Measurements from ENCODE around the gene C12orf75. TPM values are rescaled to one million over a fixed set of nuclear protein-coding genes. Genes with fewer than 3 reads are reported as not detected.

The C12orf75 gene
- total and polyA plus RNA-seq, 10 of the 15 experiments (the other 5 are each of a cell fraction or from before 2014, with no cell fraction given): 40.7 to 411 (median 159) TPM

DNA sequence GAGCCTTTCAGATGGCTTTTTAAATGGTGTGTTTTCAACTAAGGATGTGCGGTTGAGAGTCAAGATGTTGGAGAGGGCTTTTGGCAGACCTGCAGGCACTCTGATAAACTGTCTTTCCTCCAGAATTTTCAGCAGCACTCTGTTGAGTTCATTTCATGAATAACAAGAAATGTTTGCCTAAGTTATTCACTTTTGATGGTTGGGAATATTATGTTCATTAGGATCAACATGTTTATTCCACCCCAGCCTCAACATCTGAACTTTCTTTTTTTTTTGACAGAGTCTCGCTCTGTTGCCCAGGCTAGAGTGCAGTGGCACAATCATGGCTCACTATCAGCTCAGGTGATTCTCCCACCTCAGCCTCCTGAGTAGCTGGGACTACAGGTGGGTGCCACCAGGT is 68.4 kb downstream of the C12orf75 start (continued):
- no peak for TF ChIP-seq EED (IDR thresholded peaks at IDR 0.05; ENCODE audit: low read depth)
- TF ChIP-seq ZBTB40 (IDR thresholded peaks at IDR 0.05; ENCODE audit: borderline replicate concordance): no peak
- TF ChIP-seq RAD21 (IDR thresholded peaks at IDR 0.05; ENCODE audit: insufficient read depth, low read depth, low read length): no peak

DNA sequence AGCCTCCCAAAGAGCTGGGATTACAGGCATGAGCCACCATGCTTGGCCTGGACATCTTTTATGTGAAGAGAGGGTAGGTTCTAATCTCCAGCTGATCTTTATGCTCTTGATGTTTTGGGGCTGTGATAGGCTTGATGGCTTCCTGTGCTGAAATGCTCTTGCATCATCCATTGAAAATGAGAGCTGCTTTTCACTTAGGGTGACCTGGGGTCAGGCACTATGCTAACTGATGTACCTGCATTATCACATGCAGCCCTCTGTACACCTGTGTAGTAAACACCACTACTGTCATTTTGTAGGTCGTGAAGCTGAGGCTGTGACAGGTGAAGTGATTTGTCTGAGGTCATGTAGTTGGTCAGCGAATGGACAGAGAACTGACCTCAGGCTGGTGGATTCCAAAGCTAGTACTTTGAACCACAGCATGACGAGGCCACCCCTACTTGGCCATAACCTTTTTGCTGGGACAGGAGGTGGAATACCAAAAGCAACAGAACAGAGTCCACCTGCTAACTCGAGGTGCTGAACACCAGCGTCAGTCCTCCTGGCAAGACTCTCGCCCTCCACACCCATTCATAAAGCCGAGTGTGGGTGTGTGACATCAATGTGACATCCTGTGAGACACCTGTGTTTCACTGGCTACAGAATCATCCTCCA is 69.1 kb downstream of the C12orf75 start:
- Histone ChIP-seq H3K4me1 (ENCODE audit: control insufficient read depth, insufficient read depth, low read length) (no peaks in the 10 kb centered on the region), H3K9me3 (replicated peaks; ENCODE audit: control insufficient read depth, insufficient read depth, low read length) (peaks cover 2% of the 10 kb centered on the region; the same call in 1 of the 3 replicates), H3K79me2 (ENCODE audit: control insufficient read depth, insufficient read depth, low read length) (no peaks in the 10 kb centered on the region), H3K4me3 (no peak overlapping the region), H3K4me2 (ENCODE audit: control insufficient read depth, insufficient read depth) (no peak overlapping the region), H3K27ac (ENCODE audit: control insufficient read depth, insufficient read depth) (no peak overlapping the region), H2AFZ (ENCODE audit: control insufficient read depth, low read depth, low read length) (no peak overlapping the region), H4K20me1 (ENCODE audit: control insufficient read depth, insufficient read depth) (no peaks in the 10 kb centered on the region), H3K27me3 (replicated peaks in 1 of 2; ENCODE audit: control insufficient read depth in 2 of 2, insufficient read depth in 2 of 2, low read length in 1 of 2) (no peaks in the 10 kb centered on the region), H3K36me3 (ENCODE audit: control insufficient read depth in 2 of 2, insufficient read depth in 2 of 2, low read length in 1 of 2) (no peaks in the 10 kb centered on the region), H3K9ac (ENCODE audit: control insufficient read depth, insufficient read depth, low read length) (no peak overlapping the region)
- ChIA-PET POLR2A (no interaction called here), SMC1A (ENCODE audit: uncharacterized antibody, unreplicated experiment) (no interaction called here), RAD21 (ENCODE audit: unreplicated experiment) (interaction anchor here (0.6 kb wide), 1 partner anchor 740 kb away, joined by 3 read pairs; no protein-coding TSS in a partner anchor), CTCF (no interaction called here)
- in situ Hi-C loops (cut with MboI) (no loop called here), intact Hi-C loops (cut with micrococcal nuclease; ENCODE audit: unreplicated experiment) (no loop called here)
- no TSS peak for BruUV-seq (replicated peaks)
- 66% methylated on average over 7 of the region's 7 CpGs for WGBS (ENCODE audit: insufficient coverage, insufficient replicate concordance, low lambda C conversion rate, missing lambda C conversion rate)
- FAIRE-seq (no peak), ATAC-seq (no peak), DNase-seq (ENCODE audit: low read depth, low spot score) (no peak)
- TF ChIP-seq GATAD2B (conservative IDR thresholded peaks at IDR 0.05; ENCODE audit: low read depth) (no peak), RAD51 (IDR thresholded peaks at IDR 0.05) (no peak), ESRRA (IDR thresholded peaks at IDR 0.05; ENCODE audit: low read length) (no peak), SMC3 (IDR thresholded peaks at IDR 0.05; ENCODE audit: borderline replicate concordance, low read length) (no peak), ATF3 (IDR thresholded peaks at IDR 0.05; ENCODE audit: borderline replicate concordance, extremely low read depth, low read depth, low read length) (no peak), ZNF24 (IDR thresholded peaks at IDR 0.05) (no peak), NFXL1 (IDR thresholded peaks at IDR 0.05; ENCODE audit: borderline replicate concordance) (no peak)
- TF ChIP-seq, protein P1, sequence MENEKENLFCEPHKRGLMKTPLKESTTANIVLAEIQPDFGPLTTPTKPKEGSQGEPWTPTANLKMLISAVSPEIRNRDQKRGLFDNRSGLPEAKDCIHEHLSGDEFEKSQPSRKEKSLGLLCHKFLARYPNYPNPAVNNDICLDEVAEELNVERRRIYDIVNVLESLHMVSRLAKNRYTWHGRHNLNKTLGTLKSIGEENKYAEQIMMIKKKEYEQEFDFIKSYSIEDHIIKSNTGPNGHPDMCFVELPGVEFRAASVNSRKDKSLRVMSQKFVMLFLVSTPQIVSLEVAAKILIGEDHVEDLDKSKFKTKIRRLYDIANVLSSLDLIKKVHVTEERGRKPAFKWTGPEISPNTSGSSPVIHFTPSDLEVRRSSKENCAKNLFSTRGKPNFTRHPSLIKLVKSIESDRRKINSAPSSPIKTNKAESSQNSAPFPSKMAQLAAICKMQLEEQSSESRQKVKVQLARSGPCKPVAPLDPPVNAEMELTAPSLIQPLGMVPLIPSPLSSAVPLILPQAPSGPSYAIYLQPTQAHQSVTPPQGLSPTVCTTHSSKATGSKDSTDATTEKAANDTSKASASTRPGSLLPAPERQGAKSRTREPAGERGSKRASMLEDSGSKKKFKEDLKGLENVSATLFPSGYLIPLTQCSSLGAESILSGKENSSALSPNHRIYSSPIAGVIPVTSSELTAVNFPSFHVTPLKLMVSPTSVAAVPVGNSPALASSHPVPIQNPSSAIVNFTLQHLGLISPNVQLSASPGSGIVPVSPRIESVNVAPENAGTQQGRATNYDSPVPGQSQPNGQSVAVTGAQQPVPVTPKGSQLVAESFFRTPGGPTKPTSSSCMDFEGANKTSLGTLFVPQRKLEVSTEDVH (IDR thresholded peaks at IDR 0.05; ENCODE audit: low read depth, partially characterized antibody): no peak
